RPMI7951 (cell line): Measurements from ENCODE around the gene SUPT20HL2. TPM values are rescaled to one million over a fixed set of nuclear protein-coding genes. Genes with fewer than 3 reads are reported as not detected.
"Not testable (repeated sequence)": the region's sequence is repeated elsewhere in the genome, so short reads cannot be mapped to it uniquely, and the experiment has no call there.

Source experiments
- DNase-seq: peaks from one replicate; pipeline ENCODE4 v3.0.0-alpha.2; 2012; ENCODE audit warnings: low read depth
- total RNA-seq: library from RNA; depleted of rRNA; stranded (reverse); fragments of >200 nt; shearing (Covaris generic); gene quantifications from 2 replicates; pipeline ENCODE4 v1.2.3, GENCODE V29; 2014

Gene SUPT20HL2
- total RNA-seq, 1 experiment from 2014 or later = 0.24 TPM

DNA sequence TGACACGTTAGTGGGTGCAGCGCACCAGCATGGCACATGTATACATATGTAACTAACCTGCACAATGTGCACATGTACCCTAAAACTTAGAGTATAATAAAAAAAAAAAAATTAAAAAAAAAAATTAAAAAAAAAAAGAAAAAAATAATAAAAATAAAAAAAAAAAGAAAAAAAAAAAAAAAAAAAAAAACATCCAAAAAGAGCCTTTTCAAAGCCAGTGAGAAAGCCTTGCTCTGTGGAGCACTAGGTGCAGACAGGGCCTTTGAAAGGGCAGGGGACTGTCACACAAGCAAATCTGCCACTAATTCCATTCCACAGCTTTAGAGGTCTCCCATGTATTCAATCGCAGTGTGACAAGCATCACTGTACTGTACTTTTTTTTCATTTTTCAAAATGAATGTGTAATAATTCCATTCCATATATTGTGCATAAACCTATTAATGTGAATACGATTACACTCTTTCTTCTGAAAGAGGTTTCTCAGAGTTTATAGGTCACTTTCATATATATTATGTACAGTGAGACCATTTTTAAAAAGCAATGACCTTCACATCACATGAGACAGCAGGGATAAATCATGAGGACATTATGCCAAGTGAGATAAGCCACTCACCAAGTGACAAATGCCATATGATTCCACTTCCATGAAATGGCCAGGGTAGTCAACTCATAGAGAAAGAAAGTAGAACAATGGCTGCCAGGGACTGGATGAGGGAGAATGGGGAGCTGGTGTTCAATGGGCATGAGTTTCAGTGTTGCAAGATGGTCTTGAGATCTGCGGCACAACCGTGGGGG lies 4.1 kb downstream of the SUPT20HL2 start:
- DNase-seq = not testable (repeated sequence)

DNA sequence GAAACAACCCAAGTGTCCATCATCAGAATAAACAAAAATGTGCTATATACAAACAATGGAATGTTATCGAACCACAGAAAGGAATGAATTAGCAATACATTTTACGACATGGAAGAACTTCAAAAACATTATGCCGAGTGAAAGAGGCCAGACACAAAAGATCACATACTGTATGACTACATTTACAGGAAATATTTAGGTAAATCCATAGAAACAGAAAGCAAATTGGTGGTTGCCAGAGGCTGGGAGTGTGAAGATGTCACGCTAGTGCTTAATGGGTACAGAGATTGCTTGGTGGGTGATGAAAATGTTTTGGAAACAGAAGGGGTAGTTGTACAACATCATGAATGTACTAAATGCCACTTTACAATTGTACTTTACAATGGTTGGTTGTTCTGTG lies 5.1 kb downstream of the SUPT20HL2 start:
- not testable (repeated sequence) for DNase-seq

DNA sequence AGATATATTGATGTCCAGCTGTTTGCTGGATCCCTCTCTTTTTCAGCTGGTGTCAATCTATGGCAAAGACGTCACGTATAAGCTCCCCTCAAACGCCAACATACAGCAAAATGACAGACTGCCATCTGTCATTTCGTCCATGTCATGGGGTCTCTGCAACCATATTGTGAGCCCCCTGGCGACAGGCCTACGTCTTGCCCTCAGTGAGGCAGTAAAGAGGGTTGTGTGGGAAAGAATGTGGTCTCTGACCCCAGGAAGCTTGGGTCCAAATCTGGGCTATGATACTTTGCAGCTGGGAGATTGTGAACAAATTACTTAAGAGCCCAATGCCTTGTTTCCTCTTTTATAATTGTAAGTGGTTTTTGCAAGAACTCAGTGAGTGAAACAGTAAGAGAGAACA lies 7.4 kb downstream of the SUPT20HL2 start:
- DNase-seq = no peak

DNA sequence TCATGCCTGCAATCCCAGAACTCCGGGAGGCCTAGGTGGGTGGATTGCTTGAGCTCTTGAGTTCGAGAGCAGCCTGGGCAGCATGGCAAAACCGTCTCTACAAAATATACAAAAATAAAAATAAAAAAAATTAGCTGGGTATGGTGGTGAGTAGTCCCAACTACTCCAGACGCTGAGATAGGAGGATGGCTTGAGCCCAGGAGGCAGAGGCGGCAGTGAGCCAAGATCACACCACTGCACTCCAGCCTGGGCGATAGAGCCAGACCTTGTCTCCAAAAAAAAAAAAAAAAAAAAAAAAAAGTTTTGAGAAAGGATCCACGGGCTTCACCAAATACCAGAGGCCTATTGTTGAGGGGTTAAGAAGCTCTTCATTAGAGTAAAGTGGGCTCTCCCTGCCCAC lies 8.0 kb downstream of the SUPT20HL2 start:
- DNase-seq = no peak

DNA sequence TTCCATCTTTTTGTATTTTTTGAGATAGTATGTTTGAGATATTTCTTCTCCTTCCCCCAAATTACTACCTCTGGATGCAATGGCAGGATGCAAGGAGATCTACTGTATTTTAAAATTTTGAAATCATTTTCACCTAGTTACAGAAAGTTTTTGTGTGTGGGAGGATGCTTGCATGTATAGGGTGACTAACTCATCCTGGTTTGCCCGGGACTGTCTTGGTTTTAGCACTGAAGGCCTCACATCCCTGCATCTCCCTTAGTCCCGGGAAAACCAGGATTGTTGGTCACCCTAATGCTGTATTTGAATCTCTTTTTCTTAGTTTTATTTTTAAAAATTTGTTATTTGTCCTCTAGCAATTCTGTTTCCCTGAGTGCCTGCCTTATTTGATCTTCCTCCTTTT lies 12.1 kb downstream of the SUPT20HL2 start:
- DNase-seq = no peak

DNA sequence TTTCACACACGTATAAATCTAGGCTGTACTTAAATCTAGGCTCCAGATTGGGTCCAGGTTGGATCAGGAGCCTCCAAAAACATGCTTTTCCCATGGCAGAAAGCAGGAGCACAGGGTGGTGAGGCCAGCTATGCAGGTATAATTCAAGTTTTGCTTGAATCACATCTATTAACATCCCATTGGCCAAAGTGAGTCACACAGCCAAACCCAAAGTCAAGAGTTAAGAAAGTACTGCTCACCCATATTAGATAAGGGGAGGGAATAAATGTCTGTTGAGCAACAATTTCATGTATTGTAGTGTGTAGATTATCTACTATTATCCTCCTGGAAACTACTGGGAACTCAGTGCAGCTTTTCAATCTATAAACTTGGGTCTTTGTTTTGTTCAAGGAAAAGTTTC lies 12.8 kb downstream of the SUPT20HL2 start:
- DNase-seq = no peak

DNA sequence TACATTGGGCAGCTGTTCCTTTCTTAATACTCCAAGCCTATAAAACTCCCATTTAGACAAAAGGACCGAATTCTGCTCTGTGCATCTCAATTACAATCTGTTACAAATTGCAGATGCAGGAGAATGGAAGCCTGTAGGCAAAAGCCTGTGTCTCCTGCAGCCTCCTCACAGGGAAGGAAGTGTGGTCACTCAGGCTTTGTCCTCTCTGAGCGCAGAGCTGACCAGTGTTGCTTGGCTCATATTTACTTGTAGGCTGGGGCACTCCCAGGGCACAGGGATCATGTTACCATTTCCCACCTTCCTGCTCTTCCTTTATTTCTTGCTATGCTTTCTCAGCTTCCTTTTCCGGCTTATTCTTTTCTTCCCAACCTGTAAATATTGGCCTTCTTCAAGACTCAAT lies 15.7 kb downstream of the SUPT20HL2 start:
- peak; percentile 39 for DNase-seq

DNA sequence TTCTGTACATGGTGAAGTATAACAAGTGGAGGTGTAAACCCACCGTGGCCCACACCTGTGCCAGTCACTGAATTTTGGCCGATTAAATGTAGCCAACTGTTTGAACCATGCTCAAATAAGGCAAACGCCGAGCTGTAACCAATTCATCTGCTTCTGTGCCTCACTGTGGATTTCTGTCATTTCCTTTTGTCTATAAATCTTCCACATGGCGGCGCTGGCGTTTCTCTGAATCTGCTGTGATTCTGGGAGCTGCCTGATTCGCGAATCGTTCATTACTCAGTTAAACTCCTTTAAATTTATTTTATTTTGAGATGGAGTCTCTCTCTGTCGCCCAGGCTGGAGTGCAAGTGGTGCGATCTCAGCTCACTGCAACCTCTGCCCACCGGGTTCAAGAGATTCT lies 19.2 kb downstream of the SUPT20HL2 start:
- DNase-seq = peak; percentile 20

DNA sequence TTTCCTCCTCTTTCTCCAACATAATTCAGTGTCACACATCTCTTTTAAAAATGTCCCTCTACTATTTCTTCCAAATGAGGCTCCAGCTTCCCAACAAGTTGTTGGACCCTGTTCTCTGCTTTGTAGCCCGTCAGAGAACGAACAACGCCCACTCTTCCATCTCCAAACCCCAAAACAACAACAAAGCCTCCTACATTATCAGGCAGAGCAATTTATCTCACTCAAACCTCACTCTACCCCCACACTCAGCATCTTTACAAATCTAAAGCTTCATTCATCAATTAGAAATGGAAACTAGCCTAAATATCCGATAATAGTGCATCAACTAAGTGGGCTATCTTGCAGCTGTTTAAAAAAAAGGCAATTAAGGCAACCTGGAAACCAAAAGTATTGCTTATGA lies 20.5 kb downstream of the SUPT20HL2 start:
- no peak for DNase-seq

DNA sequence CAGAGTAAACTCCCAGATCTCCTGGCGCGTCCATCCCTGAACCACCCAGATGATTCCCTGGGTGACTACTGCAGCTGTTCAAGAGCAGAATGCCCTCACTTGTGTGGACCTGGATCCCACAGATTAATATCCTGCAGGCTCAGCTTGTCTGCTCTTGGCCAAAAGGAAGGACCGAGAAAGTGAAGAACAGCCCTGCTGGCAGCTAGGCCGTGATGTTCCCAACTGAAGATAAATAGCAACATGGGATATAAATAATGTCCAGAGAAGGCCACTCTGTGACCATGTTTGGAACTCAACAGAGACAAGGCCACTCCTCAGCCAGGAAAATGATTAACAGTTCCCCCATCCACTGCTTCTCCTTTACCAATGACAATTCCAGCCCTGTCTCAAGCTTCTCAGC lies 21.5 kb downstream of the SUPT20HL2 start:
- no peak for DNase-seq

DNA sequence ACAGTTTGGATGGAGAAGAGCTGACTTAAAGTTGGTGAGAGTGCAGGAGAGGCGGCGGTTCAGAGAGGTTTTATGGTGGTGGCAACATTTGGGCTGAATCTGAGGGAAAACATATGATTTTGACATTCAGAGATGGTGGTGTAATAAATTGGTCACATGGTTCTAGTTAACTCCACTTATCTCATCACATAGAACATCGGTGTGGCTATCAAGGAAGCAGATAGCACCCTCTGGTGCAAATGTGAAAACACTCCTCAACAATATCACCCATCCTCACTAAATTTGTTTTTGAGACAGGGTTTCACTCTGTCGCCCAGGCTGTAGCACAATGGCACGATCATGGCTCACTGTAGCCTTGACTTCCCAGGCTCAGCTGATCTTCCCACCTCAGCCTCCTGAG lies 28.8 kb downstream of the SUPT20HL2 start:
- no peak for DNase-seq

DNA sequence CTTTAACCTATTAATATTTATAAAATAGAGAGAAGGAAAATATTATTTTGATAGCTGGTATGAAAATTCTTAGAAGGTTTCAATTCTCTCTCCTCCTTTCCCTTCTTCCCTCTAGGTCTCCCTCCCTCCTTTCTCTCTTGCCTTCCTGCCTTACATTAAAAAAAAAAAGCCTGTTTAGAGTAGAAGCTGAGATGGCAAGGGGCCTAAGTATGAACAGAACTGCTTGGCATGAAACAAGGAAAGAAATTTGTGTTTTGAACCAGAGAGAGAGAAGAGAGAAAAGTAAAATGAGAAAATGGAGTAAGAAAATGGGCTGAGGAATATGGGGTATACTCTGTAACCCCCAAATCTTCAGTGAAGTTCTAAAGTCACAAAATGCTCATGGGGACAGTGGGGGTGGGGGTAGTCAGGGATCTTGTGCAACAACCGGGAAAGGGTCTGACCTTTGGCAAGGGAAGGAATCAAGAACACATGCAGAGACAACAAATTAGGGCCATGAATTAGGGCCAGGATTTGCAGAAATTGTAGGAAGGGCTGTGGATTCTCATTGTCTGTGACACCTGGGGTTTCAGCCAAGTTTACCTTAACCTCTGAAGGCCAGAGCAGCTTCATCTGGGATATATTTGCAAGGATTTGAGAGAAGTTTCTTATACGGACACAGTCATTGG lies 30.6 kb downstream of the SUPT20HL2 start:
- no peak for DNase-seq

DNA sequence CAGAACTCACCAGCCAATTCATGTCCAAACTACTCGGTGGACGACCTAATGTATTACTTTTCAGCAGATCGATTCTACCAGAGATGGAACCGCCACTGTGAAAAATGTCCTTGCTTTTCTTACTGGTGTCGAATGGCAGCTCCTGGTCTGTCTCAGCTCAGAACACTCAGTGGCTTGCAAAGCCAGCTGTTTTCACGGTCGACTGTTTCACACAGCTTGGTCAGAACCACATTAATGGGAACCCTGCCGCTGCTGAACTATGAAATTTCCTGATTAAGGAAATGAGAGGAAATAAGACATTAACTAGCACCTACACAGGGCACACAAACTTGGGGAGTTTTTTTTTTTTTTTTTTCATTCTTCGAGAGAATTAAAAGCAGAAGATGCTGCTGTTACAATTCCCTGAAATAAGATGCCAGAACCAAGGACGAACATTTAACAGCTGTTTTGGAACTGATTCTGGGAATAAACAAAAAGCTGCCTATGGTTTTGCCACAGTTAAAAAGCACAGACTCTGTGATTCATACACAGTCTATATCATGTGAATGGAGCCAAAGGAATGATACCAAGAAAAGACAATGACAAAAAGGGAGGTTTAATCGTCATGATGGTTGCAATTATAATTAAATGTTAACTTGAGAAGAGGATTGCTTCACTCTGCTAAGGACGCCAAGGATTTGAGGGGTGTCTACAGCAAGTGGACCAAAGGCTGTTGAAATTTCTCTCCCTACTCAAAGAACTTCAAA lies 31.3 kb downstream of the SUPT20HL2 start:
- DNase-seq = peak; percentile 19

DNA sequence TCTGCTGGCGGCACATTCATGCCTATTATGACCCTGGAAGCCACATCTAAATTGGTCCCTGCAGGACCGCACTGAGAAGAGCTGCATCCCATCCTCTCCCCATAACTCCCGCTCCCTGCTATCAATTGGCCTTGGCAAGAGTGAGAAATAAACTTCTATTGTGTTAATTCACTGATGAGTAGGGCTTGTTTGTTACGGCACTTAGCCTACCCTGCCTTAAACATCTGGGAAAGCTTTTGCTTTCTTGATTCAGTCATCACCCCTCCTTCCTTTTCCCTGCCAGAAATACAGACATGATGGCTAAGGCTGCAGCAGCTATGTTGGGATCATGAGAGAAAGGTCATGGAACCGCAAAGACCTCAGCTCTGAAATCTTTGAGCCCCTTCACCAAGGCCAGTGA lies 36.5 kb downstream of the SUPT20HL2 start:
- DNase-seq = no peak

DNA sequence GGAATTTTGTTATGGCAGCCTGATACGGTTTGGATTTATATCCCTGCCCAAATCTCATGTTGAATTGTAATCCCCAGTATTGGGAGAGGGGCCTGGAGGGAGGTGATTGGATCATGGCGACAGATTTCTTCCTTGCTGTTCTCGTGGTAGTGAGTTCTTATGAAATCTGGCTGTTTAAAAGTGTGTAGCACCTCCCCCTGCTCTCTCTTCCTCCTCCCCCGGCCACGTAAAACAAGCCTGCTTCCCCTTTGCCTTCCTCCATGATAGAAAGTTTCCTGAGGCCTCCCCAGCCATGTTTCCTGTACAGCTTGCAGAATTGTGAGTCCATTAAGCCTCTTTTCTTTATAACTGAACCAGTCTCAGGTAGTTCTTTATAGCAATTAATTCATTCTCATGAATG lies 37.9 kb downstream of the SUPT20HL2 start:
- no peak for DNase-seq

DNA sequence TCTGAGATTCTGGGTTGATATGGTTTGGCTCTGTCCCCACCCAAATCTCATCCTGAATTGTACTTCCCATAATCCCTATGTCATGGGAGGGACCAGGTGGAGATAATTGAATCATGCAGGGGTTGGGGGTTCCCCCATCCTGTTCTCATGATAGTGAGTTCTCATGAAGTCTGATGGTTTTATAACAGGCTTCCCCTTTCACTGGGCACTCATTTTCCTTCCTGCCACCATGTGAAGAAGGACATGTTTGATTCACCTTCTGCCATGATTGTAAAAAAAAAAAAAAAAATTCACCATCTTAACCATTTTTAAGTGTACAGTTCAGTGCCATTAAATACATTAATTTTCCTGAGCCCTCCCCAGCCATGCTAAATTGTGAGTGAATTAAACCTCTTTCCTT lies 42.6 kb downstream of the SUPT20HL2 start:
- no peak for DNase-seq

DNA sequence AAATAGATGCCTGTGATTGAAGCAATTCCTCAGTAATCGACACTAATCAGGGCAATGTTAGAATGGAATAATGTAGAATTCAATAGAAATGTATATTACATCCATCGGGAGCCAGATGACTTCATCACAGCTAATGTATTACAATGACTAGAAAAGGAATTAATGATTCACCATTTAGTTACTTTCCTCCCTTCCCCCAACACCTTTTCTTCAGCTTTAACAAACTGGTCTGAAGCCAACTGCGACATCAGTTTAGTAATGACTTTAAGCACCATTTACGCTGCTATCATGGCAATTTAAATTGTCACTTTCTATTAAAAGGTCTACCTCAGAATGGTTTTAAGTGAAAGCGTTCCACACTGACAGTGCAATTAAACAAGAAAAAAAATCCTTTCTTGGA lies 45.1 kb downstream of the SUPT20HL2 start:
- DNase-seq = no peak

DNA sequence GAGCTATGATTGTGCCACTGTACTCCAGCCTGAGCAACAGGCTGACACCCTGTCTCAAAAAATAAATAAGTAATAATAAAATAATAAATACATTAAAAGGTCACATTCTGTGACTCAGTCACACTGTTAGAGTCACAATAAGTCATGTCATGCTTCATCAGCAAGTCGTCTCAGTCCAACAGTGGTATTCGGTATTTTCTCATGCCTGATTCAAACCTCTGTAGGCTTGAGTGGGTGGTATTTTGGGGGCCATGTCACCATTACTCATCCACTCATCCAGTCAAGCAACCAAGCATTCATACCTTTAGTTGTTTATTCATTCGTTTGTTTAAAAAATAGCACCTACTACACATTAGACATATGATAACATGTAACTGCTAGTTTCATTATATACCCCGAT lies 46.9 kb downstream of the SUPT20HL2 start:
- DNase-seq = no peak

DNA sequence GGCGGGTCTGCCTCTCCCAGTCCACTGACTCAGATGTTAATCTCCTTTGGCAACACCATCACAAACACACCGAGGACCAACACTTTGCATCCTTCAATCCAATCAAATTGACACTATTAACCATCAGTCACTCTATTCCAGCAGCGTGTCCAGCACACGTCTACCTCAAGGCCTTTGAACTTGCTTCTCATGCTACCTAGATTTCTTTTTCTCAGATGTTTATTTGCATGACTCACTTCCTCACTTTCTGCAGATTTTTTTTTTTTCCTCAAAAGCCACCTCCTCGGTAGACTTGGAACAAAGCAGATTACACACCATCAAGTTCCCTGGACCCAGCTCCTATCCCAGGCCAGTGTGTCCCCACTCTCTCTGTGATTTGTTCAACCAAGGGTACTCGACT lies 49.5 kb downstream of the SUPT20HL2 start:
- no peak for DNase-seq

DNA sequence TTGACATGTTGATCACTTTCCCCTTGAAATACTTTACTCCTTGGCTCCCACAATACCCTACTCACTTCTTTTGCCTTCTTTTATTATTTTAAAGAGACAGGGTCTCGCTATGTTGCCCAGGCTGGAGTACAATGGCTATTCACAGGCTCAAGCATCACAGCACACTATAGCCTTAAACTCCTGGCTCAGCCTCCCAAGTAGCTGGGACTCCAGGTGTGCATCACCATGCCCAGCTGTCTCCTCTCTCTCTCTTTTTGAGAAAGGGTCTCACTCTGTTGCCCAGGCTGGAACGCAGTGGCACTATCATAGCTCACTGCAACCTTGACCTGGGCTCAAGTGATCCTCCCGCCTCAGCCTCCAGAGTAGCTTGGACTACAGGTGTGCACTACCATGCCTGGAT lies 51.6 kb downstream of the SUPT20HL2 start:
- no peak for DNase-seq
